IMR-90 (cell line): ENCODE results near the gene DHRS3. TPM values are rescaled to one million over a fixed set of nuclear protein-coding genes. Genes with fewer than 3 reads are reported as not detected.

Experiments used
- ATAC-seq: fragments of 200-7000 bp; cut with Tn5 transposase; 2 replicates; pipeline ENCODE4 v1.9.1; 2020; ENCODE audit warnings: low read depth, mild to moderate bottlenecking, moderate library complexity
- BruUV-seq: library from RNA; stranded (reverse); fragments of 400-500 nt; replicated peaks from 2 replicates; lab custom pipeline; 2021; lab: Mats Ljungman, UMichigan
- CTCF ChIA-PET: fragments of 300-600 bp; formaldehyde crosslinking; extraction: SDS; loops from one replicate; lab custom pipeline; 2021; ENCODE audit warnings: antibody characterized with exemption; lab: Yijun Ruan, JAX
- POLR2A ChIA-PET: fragments of 300-600 bp; sonication (Branson Sonifier 250); formaldehyde crosslinking; loops from one replicate; lab custom pipeline; 2022; ENCODE audit warnings: antibody characterized with exemption; ENCODE audit not compliant: unreplicated experiment; lab: Charles Lee
- DNase-seq: peaks from one replicate; pipeline ENCODE4 v3.0.0; 2013
- H2AFZ ChIP-seq: replicated peaks from 2 replicates; pipeline ENCODE3; 2013; ENCODE audit warnings: low read length, mild to moderate bottlenecking; ENCODE audit not compliant: poor library complexity
- H2AK5ac ChIP-seq: 2 replicates; pipeline ENCODE4 v1.6.1; 2013; ENCODE audit warnings: low read depth, low read length, inconsistent platforms
- H2AK9ac ChIP-seq: replicated peaks from 2 replicates; pipeline ENCODE3; 2013; ENCODE audit warnings: mild to moderate bottlenecking, low read depth, low read length, moderate library complexity; ENCODE audit not compliant: poor library complexity
- H2BK120ac ChIP-seq: 2 replicates; pipeline ENCODE4 v1.6.1; 2013; ENCODE audit warnings: low read depth, low read length, inconsistent platforms
- H2BK15ac ChIP-seq: 3 replicates; pipeline ENCODE4 v1.6.1; 2013; ENCODE audit warnings: low read depth, low read length, inconsistent platforms
- H2BK20ac ChIP-seq: 2 replicates; pipeline ENCODE4 v1.6.1; 2013; ENCODE audit warnings: low read depth, mild to moderate bottlenecking, inconsistent platforms, low read length, moderate library complexity
- H2BK5ac ChIP-seq: 2 replicates; pipeline ENCODE4 v1.6.1; 2013; ENCODE audit warnings: mild to moderate bottlenecking, low read depth, low read length, inconsistent platforms; ENCODE audit not compliant: poor library complexity, severe bottlenecking
- H3K14ac ChIP-seq: replicated peaks from 2 replicates; pipeline ENCODE4 v1.6.1; 2013; ENCODE audit warnings: low read depth, low read length, inconsistent platforms
- H3K18ac ChIP-seq: 2 replicates; pipeline ENCODE4 v1.6.1; 2013; ENCODE audit warnings: low read depth, low read length, control low read depth
- H3K23ac ChIP-seq: 2 replicates; pipeline ENCODE4 v1.6.1; 2013; ENCODE audit warnings: low read depth, low read length, inconsistent platforms
- H3K27ac ChIP-seq: 2 replicates; pipeline ENCODE4 v1.5.1; 2013; ENCODE audit warnings: mild to moderate bottlenecking, control low read depth, low read length; ENCODE audit not compliant: insufficient read depth
- H3K27me3 ChIP-seq: 2 replicates; pipeline ENCODE4 v1.6.1; 2013; ENCODE audit warnings: low read length; ENCODE audit not compliant: control insufficient read depth, insufficient read depth
- H3K36me3 ChIP-seq: 2 replicates; pipeline ENCODE4 v1.6.1; 2013; ENCODE audit warnings: low read length, mixed read lengths; ENCODE audit not compliant: control insufficient read depth, insufficient read depth
- H3K4ac ChIP-seq: 2 replicates; pipeline ENCODE4 v1.6.1; 2013; ENCODE audit warnings: low read depth, low read length, inconsistent platforms
- H3K4me1 ChIP-seq: 2 replicates; pipeline ENCODE4 v1.6.1; 2013; ENCODE audit warnings: low read length, mixed read lengths; ENCODE audit not compliant: control insufficient read depth, insufficient read depth
- H3K4me2 ChIP-seq: 2 replicates; pipeline ENCODE4 v1.6.1; 2013; ENCODE audit warnings: low read depth, mild to moderate bottlenecking, control low read depth, low read length, moderate library complexity
- H3K4me3 ChIP-seq: 2 replicates; pipeline ENCODE4 v1.5.1; 2013; ENCODE audit warnings: low read depth, mild to moderate bottlenecking, control low read depth, low read length, moderate library complexity; ENCODE audit not compliant: insufficient read depth
- H3K56ac ChIP-seq: 2 replicates; pipeline ENCODE4 v1.6.1; 2013; ENCODE audit warnings: low read length, inconsistent platforms; ENCODE audit not compliant: insufficient read depth; ENCODE audit errors: extremely low read depth
- H3K79me1 ChIP-seq, 2 experiments: 2 replicates each; pipeline ENCODE4 v1.6.1; 2013; ENCODE audit warnings: low read length in 2 of 2, inconsistent platforms in 1 of 2, low read depth in 1 of 2
- H3K9ac ChIP-seq: 2 replicates; pipeline ENCODE4 v1.6.1; 2013; ENCODE audit warnings: low read depth, low read length, control low read depth
- H3K9me1 ChIP-seq: 2 replicates; pipeline ENCODE4 v1.6.1; 2013; ENCODE audit warnings: low read length, inconsistent platforms; ENCODE audit not compliant: insufficient read depth
- H3K9me3 ChIP-seq: 2 replicates; pipeline ENCODE4 v1.6.1; 2013; ENCODE audit warnings: low read length; ENCODE audit not compliant: control insufficient read depth, insufficient read depth
- H4K20me1 ChIP-seq: 2 replicates; pipeline ENCODE4 v1.6.1; 2013; ENCODE audit warnings: low read length, inconsistent platforms; ENCODE audit not compliant: insufficient read depth
- H4K5ac ChIP-seq: 2 replicates; pipeline ENCODE4 v1.6.1; 2013; ENCODE audit warnings: mild to moderate bottlenecking, low read depth, low read length, control low read depth
- H4K8ac ChIP-seq, 2 experiments: 2 replicates each; pipeline ENCODE4 v1.6.1; 2013; ENCODE audit warnings: low read depth in 2 of 2, low read length in 2 of 2, control low read depth in 1 of 2, inconsistent platforms in 1 of 2
- H4K91ac ChIP-seq: 2 replicates; pipeline ENCODE4 v1.6.1; 2013; ENCODE audit warnings: low read depth, low read length, inconsistent platforms; ENCODE audit not compliant: insufficient read depth
- CHD1 ChIP-seq: IDR thresholded peaks from 2 replicates; pipeline ENCODE4 v1.6.1; 2012; ENCODE audit warnings: low read depth, low read length, improper control_type of control experiment
- CTCF ChIP-seq: conservative IDR thresholded peaks from 2 replicates; pipeline ENCODE4 v1.5.1; 2012; ENCODE audit warnings: mild to moderate bottlenecking, low read depth, low read length, improper control_type of control experiment
- NFE2L2 ChIP-seq: fragments of 150-350 bp; IDR thresholded peaks from 2 replicates; pipeline ENCODE4 v1.6.1; 2016; ENCODE audit warnings: low read depth, mild to moderate bottlenecking, low read length
- RAD21 ChIP-seq: IDR thresholded peaks from 2 replicates; pipeline ENCODE4 v1.6.1; 2012; ENCODE audit warnings: low read length, improper control_type of control experiment
- RCOR1 ChIP-seq: IDR thresholded peaks from 2 replicates; pipeline ENCODE4 v1.6.1; 2012; ENCODE audit warnings: mild to moderate bottlenecking, low read length, improper control_type of control experiment; ENCODE audit not compliant: insufficient replicate concordance
- WGBS, 2 experiments: methylation state at CpG; one replicate each; pipeline versions ENCODE4 v1.1.5 to v1.1.7; 2013; ENCODE audit warnings: missing lambda C conversion rate in 2 of 2; ENCODE audit not compliant: insufficient read length in 1 of 2; ENCODE audit errors: extremely low coverage in 2 of 2; 5-methylcytosine and 5-hydroxymethylcytosine counted together
- dilution Hi-C: fragments of 300-500 bp; cut with HindIII; formaldehyde crosslinking; loops from one replicate; pipeline ENCODE4 v1.14.3; 2018; ENCODE audit warnings: low sequenced_read_pairs; ENCODE audit not compliant: unreplicated experiment
- in situ Hi-C: fragments of 300-500 bp; cut with MboI; formaldehyde crosslinking; loops from 3 replicates; pipeline ENCODE4 v1.14.3; 2019; ENCODE audit warnings: low sequenced_read_pairs, inconsistent platforms, mixed read lengths
- intact Hi-C: fragments of 100-400 bp; cut with micrococcal nuclease; formaldehyde crosslinking; loops from 2 replicates; pipeline ENCODE4 v1.10.0; 2022
- polyA plus RNA-seq, 3 experiments: library from polyadenylated mRNA; depleted of rRNA; stranded (reverse); fragments of >200 nt; gene quantifications; 2 replicates each; pipeline ENCODE4 v1.2.3, GENCODE V29; 2012; ENCODE audit warnings: low replicate concordance in 1 of 3
- total RNA-seq: library from RNA; depleted of rRNA; stranded (reverse); fragments of >200 nt; gene quantifications from 2 replicates; pipeline ENCODE4 v1.2.3, GENCODE V29; 2012
- TF ChIP-seq, protein P1 (sequence below): fragments of 150-350 bp; IDR thresholded peaks from 2 replicates; pipeline ENCODE4 v1.6.1; 2017; ENCODE audit warnings: mild to moderate bottlenecking, antibody characterized with exemption, low read length, low read depth

DHRS3 gene
- total and polyA plus RNA-seq, 2 of the 4 experiments (the other 2 are of a cell fraction), result 11.2 to 14.5 TPM

GRCh38 chr1:12609469-12610003 lies 8.5 kb downstream of the DHRS3 start:
- no peak overlapping the region; the same call in 1 of the 2 replicates for H3K14ac ChIP-seq
- H3K18ac ChIP-seq, result no peak overlapping the region
- dilution Hi-C loops (no loop called here), intact Hi-C loops (no loop called here), in situ Hi-C loops (loop anchor here (10.0 to 25.0 kb wide), 2 partner anchors 55 to 197 kb away; no protein-coding TSS in a partner anchor)
- peak overlapping the region; percentile 29; the same call in 1 of the 2 replicates for H2AK5ac ChIP-seq
- no peak for TF ChIP-seq CTCF
- TF ChIP-seq RCOR1, result no peak
- no peak for TF ChIP-seq NFE2L2
- TF ChIP-seq, protein P1, sequence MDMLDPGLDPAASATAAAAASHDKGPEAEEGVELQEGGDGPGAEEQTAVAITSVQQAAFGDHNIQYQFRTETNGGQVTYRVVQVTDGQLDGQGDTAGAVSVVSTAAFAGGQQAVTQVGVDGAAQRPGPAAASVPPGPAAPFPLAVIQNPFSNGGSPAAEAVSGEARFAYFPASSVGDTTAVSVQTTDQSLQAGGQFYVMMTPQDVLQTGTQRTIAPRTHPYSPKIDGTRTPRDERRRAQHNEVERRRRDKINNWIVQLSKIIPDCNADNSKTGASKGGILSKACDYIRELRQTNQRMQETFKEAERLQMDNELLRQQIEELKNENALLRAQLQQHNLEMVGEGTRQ, result no peak
- no peak for TF ChIP-seq RAD21
- no peak for TF ChIP-seq CHD1
- H3K4me2 ChIP-seq, result no peak overlapping the region
- H3K9me1 ChIP-seq, result peaks cover 13% of the 10 kb centered on the region
- H2AFZ ChIP-seq, result no peak overlapping the region
- no peak overlapping the region for H2BK5ac ChIP-seq
- peaks cover 13% of the 10 kb centered on the region for H3K36me3 ChIP-seq
- H3K4me1 ChIP-seq, result peaks cover 5% of the 10 kb centered on the region
- H3K23ac ChIP-seq, result no peak overlapping the region
- no peak overlapping the region for H3K4me3 ChIP-seq
- no peak overlapping the region for H3K9ac ChIP-seq
- H2BK120ac ChIP-seq, result no peak overlapping the region
- ChIA-PET CTCF (interaction anchor here (0.6 kb wide), 1 partner anchor 152 kb away, joined by 4 read pairs; no protein-coding TSS in a partner anchor), POLR2A (no interaction called here)
- ATAC-seq (no peak), DNase-seq (no peak)
- H4K91ac ChIP-seq, result peak overlapping the region; percentile 33; the same call in 1 of the 2 replicates
- H4K5ac ChIP-seq, result no peak overlapping the region
- H4K20me1 ChIP-seq, result no peaks in the 10 kb centered on the region
- H3K56ac ChIP-seq, result no peak overlapping the region
- H3K9me3 ChIP-seq, result no peaks in the 10 kb centered on the region
- WGBS, 2 experiments, result no CpG with 5 or more reads among the region's 5 CpGs
- H3K27me3 ChIP-seq, result no peaks in the 10 kb centered on the region
- H4K8ac ChIP-seq, result no peak overlapping the region
- no peak overlapping the region for H2AK9ac ChIP-seq
- H2BK15ac ChIP-seq, result no peak overlapping the region
- no peak overlapping the region for H3K27ac ChIP-seq
- no TSS peak for BruUV-seq
- H2BK20ac ChIP-seq, result no peak overlapping the region
- H3K4ac ChIP-seq, result 0 out of 2 replicates have a peak overlapping the region, but pooled peaks have one; percentile 25
- peaks cover 6 to 11% of the 10 kb centered on the region in 2 experiments; a peak in 2 of 4 replicates for H3K79me1 ChIP-seq
